Activated T-cell treated with anti-CD3 and anti-CD28 coated beads for 1 hour (primary cell): ENCODE data around the gene BEGAIN.

ENCODE experiments used
- DNase-seq: peaks from one replicate; pipeline ENCODE4 v3.0.0-alpha.2; 2020; ENCODE audit warnings: low read depth

Gene BEGAIN

DNA sequence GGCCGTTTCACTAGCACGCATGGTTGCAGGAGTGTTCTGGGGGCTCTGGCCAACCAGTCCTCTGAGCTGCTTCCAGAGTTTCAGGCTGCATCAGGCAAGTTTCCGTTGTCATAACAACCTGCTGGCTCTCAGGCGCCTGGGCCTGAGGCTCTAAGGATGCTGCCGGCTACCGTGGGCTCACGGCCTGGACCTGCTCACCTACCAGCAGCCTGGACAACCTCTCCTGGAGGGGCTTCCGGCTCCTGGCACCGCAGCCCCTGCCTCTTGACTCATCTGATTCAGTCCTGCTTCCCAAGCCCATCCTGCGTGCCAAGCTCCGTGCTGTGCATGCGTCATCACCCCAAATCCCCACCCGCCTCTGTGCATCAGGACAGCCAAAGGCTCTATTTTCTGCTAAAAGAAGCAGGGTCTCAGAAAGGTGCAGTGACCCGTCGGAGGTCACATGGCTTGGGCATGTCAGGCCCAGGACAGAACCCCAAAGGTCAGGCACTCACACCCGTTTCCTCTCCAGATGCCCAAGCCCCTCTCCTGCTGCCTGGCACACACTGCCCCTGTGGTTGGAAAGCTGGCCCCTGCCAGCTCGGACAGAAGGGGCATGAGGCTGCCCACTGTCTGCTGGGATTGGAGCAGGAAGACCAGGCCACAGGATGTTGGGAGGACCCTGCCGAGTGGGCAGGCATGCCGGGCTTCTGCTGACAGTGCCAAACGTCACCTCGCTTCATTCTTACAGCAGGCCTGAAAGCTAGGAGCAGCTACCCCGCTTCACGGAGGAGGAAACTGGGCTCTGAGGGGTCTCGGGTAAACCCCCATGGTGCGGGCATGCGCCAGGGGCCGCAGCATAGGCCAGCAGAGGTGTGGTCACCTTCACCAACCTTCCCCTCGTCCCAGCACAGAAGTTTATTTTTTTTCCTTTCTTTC, 5.7 kb downstream of the BEGAIN start:
- no peak for DNase-seq

DNA sequence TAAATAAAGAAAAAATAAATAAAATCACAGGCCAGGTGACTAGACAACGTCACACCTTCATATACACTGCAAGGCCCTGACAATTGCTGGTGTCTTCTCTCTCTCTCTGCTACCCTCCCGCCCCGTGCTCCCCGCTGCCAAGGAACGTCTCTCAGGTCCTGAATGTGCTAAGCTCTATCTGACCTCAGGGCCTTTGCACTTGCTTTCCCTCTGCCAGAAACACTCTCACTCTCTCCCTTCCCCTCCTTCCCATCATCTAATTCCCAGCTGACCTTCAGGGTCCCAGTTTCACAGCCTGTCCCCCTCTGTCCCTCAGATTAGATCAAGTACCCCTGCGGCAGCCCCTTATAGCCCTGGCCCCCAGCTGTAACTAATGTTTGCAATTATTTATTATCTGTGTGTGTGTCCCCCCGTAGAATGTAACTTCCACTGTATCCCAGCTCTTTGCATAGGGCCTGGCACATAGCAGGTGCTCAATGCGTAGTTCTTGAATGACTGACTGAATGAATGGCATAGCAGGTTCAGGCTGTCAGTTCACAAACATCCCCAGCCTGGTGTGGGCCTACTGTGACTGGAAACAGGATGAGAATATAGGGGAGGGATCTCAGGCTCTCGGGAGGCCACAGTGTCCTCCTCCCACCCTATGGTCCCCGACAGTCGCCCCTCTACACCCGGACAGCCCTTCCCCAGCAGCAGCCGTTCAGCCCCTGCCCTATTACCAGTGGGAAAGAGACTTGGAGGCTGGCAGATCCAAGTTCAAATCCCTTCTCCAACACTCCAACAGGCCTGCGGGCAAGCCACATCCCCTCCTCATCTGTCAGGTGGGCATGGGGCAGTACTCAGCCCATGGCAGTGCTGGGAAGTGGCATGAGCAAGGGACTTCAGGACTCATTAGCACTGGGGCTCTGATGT, 6.6 kb downstream of the BEGAIN start:
- DNase-seq, result no peak

DNA sequence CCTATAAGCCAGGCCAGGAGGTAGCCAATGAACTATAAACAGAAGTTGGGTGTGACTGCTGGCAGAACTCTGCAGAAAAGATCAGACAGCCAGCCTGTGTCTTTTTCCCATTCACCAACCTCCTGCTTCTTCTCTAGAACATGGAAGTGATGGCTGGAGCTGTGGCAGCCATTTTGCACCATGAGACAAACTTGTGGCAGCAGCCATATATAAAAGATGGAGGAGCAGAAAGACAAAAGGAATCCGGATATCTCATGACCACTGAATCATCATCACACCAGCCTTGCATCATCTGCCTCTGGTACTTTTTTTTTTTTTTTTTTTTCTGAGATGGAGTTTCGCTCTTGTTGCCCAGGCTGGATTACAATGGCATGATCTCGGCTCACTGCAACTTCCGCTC, 8.7 kb downstream of the BEGAIN start:
- no peak for DNase-seq

DNA sequence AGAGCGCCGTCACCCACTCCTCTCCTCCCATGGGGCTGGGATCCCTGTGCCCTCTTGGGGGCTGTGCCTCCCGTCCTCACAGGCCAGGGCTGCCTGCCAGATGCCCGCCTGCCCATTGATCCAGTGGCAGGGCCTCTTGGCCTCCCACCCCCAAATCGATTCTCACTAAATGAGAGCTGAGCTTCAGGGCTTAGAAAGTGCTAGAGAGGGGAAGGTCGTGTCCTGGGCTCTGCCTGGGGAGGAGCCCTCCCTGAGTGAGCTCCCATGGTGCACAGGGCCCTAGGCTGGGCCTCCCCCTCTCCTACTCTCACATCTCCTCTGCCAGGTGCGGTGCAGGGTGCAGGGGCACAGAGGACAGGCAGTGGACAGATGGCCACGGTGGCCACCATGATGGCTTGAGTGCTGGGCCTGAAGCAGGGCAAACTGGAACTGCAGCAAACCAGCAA, 9.2 kb downstream of the BEGAIN start:
- DNase-seq, result no peak

DNA sequence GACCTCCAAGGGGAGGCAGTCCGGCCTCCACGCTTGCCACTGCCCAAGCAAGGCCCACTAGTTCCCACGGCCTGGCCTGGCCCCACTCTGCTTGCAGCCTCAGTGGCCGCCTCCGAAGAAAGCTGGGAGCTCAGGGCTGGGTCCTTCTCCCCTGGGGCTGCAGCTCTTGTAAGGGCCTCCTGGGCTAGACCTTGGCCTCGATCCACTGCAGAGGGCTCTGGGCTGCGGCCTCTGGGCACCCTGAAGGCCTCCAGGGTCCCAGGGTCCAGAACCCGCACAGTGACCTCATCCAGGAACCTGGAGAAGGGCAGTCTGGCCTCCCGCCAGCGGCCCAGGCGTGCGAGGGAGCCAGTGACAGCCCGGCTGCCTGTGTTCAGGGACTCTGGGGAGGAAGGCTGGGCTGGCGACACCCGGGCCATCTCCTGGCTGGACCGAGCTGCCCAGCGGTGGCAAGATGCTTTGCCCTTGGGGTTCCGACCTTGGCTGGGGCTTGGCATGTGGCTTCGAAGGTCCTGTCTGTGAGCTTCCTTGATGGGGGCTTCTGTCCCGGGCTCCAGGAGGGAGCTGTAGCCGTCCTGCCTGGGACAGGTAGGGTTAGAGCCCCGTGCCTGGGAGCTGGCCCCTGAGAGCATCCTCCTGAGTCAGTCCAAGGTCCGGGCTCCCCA, 9.8 kb downstream of the BEGAIN start:
- DNase-seq, result no peak

DNA sequence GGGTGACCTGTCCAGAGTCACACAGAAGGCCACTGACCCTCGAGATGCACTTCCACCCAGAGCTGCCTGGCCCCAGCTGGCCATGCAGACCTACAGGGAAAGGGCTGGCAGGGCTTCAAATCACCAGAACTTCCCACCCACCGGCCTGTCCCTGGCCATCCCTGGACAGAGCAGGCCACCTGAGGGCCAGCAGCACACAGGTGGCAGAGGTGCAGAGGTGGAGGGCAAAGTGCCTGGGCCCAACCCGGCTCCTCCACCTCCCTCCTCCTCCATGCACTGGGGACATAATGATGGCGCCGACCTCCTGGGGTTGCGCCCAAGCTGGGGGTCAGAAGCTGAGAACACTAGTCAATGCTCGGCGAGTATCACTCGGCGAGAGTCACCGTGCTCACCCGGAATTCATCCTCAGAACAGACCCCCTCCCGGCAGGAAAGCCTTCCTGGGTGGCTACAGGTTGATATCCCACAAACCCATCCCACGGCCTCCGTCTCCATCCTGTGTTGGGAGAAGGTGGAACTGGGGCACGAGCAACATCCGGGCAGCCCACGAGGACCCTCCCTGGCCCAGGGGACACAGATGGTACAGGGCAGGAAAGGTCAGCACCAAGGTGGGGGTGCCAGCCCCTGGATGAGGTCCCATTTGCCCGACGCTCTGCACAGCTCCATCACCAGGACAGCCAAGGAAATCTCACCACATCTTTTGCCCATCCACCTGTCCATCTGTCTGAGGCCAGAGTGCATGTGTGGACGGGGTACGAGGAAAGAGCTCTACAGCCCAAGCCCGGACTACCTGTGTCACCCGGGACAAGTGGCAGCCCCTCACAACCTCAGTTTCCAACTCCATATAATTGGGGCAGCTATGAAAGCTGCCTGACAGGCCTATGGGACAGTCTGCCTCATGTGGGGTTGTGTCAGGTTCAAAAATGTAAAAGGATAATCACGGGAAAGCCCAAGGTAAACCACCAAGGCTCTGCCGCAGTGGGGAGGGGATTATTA, 10.8 kb downstream of the BEGAIN start:
- no peak for DNase-seq

DNA sequence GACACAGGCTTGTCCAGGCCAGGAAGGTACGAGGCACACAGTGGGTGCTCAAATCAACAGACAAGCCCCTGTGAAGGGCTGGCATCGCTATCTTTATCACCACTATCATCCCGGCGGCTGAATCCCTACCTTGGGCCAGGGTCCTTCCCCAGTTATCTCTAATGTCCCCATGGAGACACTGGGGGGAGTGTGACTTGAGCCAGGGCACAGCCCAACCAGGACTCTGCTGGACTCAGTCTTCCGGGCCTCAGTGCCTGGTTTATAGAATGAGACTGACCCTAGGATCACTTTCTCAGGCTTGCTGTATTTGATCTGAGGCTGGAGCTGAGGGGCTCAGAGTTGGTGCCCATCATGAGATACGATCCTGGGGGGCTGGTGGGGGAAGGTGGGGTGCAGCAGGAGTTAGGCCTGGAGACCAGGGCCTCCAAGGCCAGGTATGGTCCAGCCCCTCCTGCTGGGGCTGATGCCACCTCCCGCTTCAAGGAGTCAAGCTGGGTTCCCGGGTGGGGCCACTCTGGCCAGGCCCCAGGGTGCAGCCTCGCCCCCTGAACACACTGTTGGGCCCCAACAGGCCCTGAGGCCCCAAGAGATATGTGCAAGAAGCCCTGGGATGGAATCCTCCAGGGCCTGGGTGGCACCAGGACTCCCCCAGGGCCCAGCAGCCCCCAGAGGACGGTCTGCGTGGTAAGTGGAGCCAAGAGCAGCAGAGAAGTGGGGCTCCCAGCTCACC, 11.8 kb downstream of the BEGAIN start:
- DNase-seq, result no peak

DNA sequence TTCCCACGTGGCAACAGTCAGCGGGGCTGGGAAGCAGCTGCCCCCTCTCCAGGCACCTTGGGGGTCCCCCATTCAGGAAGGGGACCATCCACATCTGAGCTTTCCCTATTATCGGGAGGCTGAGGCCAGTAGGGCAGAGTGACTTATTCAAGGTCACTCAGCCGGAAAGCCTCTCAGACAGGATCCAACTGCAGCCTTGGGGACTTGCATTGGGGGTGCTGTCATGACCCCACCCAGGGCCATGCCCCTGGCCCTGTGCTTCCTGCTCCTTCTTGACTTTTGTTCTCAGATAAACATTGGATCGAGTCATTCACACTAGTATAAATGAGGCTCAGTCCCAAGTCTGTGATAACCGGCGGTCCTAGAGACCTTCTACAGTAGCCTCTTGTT, 12.6 kb downstream of the BEGAIN start:
- DNase-seq, result no peak

DNA sequence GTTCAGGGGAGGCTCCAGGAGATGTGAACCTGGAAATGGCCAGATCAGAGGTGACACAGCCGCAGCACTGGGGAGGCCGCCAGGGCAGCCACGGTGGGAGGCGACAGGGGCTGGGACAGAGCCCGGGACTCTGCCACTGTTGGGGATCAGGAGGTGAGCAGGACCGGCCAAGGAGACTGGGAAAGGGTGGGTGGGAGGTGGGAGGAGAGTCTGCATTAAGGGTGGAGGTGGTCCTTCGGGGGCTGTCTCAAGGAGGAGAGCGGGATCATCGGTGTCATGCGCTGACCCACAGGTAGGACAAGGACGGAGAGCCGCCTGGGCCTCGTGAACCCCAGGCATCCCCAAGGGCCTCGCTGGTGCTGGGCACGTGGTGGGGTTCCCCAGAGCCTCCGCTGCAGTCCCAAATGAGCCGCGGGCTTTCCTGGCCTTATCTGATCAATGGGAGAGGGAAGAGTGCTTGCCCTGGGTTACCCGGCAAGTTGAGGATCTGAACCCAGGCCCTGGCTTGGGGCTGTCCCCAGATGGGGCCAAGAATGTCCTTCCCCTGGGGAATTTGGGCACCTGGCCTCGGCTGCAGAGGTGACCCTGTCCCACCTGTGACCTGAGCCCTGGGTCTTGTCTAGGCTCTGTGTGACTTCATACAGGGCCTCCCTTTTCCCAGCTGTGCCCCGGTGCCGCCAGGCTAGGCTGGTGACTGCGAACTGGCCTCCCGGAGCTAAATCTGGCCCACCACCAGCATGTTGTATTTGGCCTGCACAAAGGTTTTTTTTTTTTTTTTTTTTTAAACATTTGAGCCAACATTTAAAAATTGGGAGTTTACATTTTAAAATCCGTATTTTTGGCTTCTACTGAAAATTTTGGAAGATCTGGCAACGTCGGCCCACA, 13.2 kb downstream of the BEGAIN start:
- no peak for DNase-seq

DNA sequence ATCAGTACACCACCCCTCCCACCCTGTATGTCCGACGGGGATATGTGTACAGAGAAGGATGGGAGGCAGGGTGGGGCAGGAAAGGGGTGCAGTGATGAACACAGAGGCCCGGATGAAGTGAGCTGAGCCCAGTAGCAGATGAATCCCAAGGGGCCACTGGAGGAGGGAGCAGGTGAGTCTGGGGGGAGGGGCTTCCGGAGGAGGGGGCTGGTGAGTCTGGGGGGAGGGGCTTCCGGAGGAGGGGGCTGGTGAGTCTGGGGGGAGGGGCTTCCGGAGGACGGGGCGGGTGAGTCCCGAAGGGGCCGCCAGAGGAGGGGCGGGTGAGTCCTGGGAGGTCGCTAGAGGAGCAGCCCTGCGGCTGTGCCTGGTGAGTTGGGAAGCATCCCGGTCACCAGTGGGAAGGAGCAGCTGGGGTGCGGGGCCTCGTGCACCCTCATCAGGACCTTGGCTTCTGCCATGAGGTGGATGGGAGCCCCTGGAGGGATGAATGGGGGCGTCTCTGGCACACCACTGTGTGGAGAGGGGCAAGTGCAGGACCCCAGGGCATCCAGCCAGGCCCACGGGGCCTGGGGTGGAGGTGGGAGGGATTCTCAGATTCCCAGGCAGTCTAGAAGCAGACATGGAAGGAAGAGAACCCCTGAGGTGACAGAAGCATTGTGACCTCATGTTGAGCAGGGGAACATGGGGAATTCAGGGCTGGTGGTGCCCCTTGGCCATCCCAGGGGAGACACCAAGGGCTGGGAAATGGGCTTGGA, 14.0 kb downstream of the BEGAIN start:
- no peak for DNase-seq

DNA sequence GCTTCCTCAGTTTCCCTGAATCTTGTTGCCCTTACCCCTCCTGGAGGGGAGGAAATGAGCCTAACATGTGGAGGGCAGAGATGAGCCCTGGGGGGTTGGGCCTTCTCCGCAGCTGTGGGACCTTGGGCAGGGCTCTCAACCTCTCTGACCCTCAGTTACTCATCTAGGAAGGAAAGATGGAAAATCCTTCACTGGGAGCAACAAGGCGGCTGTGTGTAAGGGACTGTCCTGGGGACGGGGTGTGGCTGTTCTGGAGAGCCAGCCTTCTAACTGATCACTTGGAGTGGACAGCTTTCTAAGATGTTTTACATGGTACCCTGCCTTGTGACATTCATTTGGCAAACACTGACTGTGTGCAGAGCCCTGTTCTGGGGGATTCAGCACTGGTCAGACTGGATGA, 14.7 kb downstream of the BEGAIN start:
- DNase-seq, result no peak

DNA sequence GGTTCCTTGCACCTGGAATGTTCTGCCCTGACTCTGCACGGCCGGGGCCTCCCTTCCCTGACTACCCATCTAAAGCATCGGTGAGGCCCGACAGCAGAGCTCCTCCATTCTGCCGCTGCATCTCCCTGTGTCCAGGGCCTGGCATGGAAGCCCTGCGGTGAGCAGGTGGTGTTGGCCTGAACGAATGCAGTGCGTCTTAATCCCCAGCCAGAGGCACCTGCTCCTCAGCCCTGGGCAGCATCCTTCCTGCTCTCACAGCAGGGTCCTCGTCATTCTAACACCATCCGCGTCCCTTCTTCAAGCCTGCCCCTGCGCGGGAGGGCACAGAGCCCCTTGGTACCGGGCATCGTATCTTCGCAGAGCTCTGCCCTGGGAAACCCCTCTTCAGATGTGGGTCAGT, 15.4 kb downstream of the BEGAIN start:
- no peak for DNase-seq

DNA sequence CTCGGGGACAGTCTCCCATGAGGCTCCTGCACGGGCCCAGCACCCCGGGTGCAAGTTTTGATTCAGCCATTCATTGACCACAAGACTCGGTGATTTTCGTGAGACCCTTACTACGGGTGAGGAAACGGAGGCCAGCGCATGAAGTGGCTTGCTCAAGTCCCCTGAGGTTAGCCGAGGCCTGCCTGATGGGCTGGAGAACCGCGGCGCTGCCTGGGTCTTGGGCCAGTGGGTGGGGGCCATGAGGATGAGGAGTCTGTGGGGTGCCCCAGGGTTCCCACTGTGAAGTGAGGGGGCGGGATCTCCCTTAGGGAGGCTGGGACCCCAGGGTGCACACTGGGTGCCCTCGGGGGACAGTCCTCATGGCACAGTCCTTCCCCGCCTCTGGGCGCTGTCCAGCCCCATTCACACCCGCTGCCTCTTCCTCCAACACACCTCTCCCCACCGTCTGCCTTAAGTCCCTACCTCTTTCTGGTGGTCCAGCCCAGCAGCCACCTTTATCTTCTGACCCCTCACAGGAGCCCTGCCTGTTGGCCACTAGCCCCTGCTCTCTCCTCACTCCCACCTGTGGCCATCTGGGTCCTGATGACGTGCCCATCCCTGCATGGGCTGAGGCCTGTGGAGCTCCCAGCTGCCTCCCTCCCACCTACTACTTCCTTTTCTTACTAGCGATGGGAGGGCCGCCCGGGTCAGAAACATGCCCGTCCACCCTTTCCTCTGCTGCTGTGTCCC, 16.3 kb downstream of the BEGAIN start:
- DNase-seq, result no peak

DNA sequence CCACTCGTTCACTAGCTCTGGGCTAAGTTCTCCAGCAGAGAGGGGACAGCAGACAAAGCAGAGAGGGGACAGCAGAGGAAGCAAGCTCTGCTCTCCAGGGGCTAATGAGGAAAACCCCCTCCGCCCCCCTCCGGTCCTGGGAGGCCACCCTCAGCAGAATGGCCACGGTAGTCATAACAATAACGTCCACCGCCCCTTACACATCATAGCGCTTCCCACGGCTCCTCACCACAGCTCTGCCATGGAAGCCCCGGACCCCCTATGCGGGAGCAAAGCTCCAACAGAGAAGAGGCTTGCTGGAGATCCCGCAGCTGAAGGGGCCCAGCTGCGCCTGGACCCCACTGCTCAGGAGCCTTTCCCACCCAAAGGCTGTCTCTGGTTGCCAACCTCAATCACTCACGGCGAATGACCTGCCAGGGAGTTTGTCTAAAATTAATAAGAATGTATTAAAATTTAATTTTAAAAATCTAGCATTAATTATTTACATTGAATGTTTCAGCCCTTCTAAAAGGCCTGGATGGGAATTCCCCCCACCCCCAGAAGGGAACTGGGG, 17.4 kb downstream of the BEGAIN start:
- DNase-seq, result no peak

DNA sequence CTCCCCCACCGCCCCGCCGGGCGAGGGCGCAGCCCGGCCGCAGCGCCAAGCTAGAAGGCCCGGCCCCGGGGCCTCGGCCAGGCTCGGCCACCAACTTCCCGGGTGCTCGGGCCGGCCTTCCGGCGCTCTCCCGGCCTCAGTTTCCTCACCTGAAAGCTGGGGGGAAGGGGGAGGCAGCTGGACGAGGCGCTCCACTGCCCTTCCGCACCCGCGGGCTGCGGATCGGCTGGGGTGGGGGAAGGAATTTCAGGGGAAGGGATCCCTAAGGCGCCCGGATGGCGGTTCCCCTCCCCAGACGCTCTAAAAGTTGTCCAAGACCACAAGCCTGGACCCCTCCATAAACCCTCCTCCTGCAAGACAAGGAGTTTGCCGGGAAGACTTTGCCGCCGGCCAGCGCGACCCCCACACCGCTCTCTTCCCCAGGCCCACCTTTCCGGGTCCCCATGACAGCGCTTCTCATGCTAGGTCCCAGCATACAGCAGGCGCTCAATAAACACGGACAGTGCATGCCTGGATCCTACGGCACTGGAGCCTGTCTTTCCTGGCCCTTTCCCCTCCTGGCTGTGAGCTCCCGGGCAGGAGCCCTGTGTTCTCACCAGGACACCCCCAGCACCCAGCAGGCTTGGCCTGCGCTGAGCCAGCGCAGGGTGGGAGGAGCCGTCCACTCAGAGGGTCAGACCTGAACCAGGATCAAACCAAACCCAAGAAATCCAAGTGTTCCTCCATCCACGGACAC, 18.1 kb downstream of the BEGAIN start:
- DNase-seq, result no peak

DNA sequence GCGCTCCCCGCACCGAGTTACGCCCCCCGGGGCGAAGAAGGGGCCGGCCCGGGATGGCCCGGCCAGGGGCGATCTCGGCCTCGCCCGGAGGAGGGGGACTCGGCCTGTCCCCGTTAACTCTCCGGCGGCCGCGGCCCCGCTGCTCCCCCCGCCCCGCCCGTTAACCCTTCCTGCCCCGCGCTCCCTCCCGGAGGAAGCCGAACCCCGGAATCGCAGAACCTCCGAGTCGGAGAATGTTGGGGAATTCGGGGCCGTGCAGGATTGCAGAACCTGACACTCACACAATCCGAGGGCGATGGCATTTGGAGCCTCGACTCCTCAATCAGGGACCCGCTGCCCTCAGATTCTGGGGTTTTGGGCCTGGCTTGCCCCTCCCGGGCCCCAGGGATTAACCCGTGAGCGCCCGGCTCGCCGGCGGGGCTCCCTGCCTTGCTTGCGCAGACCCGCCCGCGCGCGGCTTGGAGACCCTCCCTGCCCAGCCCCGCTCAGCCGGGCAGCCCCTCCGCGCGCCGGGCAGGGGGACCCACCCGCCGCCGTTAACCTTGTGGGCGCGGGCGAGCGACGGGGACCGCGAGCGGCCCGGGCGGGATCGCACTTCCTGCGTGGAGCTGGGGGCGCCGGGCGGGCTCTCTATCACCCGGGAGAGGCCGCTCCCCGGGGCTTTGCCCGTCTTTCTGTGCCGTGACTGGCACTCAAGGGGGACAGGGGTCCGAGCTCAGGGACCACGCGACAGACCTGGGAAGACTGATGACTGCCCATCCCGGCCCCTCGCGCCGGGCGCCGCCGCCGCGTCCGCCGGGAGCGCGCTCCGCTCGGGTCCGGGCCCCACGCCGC, 18.8 kb downstream of the BEGAIN start:
- no peak for DNase-seq
